DMS153 (cell line): Measurements from ENCODE around the gene PAOX.

Source experiments
- DNase-seq: peaks from one replicate; lab custom pipeline; 2025; lab: John Stamatoyannopoulos, UW

PAOX gene

GRCh38 chr10:133439517-133440461, 60.7 kb downstream of the PAOX start:
- no peak for DNase-seq

DNA sequence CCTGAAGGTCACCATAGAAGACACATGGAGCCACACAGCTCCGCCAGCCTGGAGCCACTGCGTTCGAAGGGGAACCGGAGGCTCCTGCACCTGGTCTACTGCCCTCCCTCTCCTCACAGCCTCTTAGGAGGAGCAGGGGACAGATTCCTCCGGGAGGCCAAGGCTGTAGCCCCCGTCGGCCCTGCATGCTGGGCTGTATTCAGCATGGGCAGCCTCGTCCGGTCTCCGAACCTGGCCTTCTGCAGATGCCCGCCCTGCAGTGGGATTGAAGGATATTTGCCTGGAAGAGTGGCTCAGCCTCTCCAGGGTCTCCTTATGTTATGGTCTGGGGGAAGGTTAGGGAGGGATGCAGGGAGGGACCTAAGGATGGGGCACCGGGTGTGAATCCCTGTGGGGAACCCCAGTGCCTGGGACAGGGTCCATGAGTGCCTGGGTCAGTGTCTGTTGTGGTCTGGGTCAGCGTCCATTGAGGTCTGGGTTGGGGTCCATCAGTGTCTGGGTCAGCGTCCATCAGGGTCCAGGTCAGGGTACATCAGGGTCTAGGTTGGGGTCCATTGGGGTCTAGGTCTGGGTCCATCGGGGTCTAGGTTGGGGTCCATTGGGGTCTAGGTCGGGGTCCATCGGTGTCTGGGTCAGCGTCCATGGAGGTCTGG, 61.7 kb downstream of the PAOX start:
- no peak for DNase-seq
